NB4 (cell line): ENCODE measurements around the gene FAN1.

Experiments used
- CTCF ChIP-seq: IDR thresholded peaks from one replicate; pipeline ENCODE4 v1.5.1; 2012; ENCODE audit warnings: low read depth, low read length
- MAX ChIP-seq: IDR thresholded peaks from 2 replicates; pipeline ENCODE4 v1.6.1; 2011; ENCODE audit warnings: low read depth, low read length
- MYC ChIP-seq: IDR thresholded peaks from 2 replicates; pipeline ENCODE4 v1.6.1; 2011; ENCODE audit warnings: low read depth, low read length
- POLR2A ChIP-seq: IDR thresholded peaks from 2 replicates; pipeline ENCODE4 v1.6.1; 2011; ENCODE audit warnings: mild to moderate bottlenecking; ENCODE audit not compliant: insufficient read length; ENCODE audit errors: extremely low read depth

- TF ChIP-seq CTCF (no peak), MYC (no peak), MAX (no peak), POLR2A (no peak)
These were observed 86.3 kb downstream of the FAN1 start for GRCh38 chr15:30990036-30990435.
